ENCODE results near the gene SAT1.

SAT1 gene

GRCh38 chrX:23779025-23779424, 3.9 kb upstream of the SAT1 start:
- no peak for DNase-seq

DNA sequence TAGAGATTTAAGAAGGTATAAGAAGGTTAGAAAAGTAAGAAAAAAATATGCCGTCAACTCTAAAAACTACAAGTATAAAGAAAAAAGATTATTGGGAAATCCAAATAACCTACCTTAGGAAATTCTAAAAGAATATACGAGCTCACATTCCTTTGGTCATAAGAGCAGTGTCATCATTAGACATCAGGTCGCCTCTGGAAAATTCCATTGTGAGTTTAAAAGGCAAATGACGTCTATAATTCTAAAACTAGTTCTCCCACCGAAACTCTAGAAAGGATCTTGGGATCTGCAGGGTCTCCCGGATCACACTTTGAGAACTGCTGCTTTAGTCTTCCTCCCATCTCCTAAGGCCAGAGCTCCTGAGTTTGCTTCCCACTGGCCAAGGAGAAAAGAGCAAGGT, 518 bp upstream of the SAT1 start:
- DNase-seq: no peak

DNA sequence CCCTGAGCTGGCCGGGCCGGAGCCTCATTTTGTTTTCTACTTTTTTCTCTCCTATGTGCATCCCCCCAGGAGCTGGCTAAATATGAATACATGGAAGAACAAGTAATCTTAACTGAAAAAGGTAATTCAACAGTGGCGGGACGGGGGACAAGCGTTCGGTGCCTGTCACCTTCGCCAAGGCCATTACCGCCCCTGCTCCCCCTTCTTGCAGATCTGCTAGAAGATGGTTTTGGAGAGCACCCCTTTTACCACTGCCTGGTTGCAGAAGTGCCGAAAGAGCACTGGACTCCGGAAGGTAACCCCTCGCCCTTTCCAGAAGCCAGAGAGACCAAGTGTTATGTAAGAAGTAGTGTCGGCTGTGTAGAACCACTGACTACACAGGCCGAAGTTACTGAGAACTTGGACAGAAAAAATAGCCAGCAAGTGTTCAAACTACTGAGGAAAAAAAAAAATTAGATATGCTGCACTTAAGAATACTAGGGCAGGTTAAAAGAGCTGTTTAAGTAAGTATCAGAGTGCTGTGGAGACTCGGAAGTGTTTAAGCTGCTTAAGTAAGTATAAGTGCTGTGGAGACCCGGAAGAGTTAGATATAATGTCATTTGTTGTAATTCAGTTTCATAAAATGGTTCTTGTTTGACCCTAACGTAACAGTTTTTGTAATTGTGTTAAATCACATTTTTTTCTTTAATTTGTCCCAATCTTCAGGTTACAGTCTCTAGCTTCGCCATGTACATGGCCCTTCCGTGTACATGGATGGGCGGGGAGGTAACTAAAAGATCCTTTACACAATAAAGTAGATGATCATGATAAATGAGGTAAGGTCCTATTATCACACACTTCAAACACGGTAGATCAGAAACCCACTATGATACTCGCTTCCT, 856 bp downstream of the SAT1 start:
- DNase-seq: no peak

GRCh38 chrX:23784470-23785331, 1.7 kb downstream of the SAT1 start:
- no peak for DNase-seq

DNA sequence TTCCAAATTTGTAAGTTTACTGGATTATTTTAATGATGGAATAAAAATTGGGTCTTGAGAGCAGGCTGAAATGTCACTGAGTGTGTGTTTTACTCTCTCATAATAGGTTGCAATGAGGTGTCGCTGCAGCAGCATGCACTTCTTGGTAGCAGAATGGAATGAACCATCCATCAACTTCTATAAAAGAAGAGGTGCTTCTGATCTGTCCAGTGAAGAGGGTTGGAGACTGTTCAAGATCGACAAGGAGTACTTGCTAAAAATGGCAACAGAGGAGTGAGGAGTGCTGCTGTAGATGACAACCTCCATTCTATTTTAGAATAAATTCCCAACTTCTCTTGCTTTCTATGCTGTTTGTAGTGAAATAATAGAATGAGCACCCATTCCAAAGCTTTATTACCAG, 2.6 kb downstream of the SAT1 start:
- no peak for DNase-seq

- no peak for DNase-seq
These were observed 3.4 kb downstream of the SAT1 start for GRCh38 chrX:23786268-23786815.

DNA sequence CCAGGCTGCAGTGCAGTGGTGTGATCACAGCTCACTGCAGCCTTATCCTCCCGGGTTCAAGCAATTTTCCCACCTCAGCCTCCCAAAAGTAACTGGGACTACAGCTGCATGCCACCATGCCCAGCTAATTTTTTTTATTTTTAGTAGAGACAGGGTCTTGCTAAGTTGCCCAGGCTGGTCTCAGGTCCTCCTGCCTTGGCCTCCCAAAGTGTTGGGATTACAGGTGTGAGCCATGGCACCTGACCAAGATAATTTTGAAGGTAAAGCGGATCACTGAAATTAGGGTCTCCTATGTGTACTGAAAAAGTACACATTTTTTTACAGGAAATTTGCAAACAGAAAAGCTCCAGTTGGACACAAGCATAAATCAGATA, 4.8 kb downstream of the SAT1 start:
- no peak for DNase-seq

- DNase-seq: no peak
These were observed 5.5 kb downstream of the SAT1 start for GRCh38 chrX:23788521-23788920.

- no peak for DNase-seq
These were observed 6.0 kb downstream of the SAT1 start for GRCh38 chrX:23788946-23789345.

GRCh38 chrX:23789386-23790154, 6.6 kb downstream of the SAT1 start:
- no peak for DNase-seq

- no peak for DNase-seq
These were observed 7.2 kb downstream of the SAT1 start for GRCh38 chrX:23790155-23790497.

DNA sequence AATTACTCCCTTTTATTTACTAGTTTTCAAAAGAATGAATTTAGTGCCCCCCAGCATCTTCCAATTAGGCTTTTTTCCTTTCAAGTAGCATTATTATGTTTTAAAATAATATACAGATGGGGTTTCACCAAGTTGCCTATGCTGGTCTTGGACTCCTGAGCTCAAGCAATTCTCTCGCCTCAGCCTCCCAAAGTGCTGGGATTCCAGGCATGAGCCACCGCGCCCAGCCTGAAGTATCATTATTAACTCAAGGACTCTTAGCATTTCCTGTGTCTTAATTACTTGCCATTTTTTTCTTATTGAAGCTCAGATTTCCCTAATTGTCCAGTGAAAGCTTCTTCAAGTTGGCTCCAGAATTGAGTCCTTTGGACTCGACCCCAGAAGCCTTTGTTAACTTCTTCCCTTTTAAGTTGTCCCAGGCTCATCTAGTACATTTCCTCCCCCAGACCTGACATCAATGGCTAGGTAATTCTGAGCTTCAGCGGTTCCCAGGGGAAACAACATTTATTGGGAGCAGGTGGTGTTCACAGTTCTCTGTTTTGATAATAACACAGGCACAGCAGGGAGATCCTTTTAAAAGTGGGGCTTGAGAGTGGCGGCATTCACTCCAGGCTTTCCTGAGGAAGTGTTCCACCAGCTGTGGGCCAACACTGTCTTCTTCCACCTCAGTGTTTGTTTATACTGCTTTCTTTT, 10.0 kb downstream of the SAT1 start:
- no peak for DNase-seq

DNA sequence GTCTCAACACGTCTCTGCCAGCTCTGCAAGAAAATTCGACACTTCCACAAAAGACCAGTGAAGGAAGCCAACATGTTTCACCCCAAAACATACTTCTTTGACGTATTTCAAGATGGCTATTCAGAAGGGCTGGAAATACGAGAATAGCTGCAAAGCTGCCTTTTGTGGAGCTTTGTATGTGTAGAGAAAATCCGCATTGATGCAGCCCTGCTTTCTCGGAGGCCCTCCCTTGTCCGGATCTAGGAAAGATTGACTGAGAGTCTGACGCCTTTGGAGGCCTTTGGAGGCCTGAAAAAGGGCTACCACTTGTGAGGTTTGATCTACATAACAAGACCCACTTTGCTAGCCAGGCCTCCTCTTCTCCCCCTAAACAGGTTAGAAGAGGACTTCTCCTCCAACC, 12.2 kb downstream of the SAT1 start:
- DNase-seq: no peak

DNA sequence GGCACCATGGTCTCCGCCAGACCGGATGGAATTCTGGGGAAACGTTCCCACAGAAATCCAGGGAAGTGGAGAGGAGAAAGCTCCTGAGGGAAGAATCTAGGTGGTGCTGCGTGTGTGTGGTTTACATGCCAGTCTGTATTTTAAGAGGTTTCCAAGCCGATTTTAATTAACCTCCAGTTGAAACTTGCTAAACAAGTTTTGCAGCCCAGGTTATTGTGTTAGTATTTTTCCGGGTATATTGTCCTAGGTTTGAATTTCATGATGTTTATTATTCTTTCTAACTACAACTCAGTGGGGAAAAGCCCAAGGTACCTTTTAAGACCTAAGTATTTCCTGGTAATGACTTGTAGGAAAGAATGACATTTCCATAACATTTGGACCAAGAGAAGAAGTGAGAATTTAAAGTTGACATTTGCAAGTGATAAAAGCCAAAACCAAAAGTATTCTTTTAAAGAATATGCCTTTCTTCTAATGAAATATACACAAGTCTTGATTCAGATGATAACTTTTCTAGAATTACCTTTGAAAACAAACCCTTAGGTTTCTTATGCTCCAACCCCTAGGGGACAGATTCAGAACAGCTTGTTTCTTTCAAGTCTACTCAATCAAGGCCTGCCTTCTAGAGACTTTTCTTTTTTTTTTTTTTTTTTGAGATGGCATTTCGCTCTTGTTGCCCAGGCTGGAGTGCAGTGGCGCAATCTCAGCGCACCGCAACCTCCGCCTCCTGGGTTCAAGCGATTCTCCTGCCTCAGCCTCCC, 14.6 kb downstream of the SAT1 start:
- no peak for DNase-seq

GRCh38 chrX:23799469-23800065, 16.6 kb downstream of the SAT1 start:
- no peak for DNase-seq

- no peak for DNase-seq
These were observed 19.5 kb downstream of the SAT1 start for GRCh38 chrX:23802431-23802830.

DNA sequence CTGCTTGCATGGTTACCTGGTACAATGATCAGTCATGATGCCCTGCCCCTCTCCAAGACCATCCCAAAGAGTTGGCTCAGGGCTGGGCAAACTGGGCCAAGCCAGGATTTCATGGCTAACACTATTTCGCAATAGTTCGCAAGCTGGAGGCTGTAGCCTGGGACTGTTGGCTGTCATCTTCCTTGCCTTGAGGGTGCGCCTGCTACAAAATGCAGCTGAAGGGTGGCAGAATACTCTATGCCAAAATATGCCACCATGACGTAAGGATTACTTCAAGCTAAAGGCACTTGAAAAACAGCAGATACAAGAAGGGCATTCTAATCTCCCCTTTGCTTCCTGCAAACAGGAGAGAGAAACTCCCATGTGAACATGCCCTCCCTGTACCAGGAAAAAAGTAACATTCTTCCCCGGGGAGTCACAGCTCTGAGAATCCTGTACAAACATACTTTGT, 21.0 kb downstream of the SAT1 start:
- no peak for DNase-seq

GRCh38 chrX:23804578-23804977, 21.6 kb downstream of the SAT1 start:
- DNase-seq: no peak

DNA sequence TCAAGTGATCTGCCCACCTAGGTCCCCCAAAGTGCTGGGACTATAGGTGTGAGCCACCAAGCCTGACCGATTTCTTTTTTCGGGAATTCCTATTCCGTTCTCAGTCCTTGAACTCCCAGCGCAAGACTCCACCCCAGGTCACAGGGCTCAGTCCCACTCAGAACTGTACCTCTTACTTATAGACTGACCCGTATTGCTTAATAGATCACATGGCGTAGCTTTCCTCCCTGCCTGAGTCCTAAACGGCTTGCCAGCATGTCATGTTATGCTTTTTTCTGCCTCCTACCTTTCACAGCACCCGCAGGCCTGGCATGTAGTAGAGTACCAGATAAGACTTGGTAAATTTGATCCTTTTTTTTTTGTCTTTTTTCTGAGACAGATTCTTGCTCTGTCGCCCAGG, 22.4 kb downstream of the SAT1 start:
- DNase-seq: no peak

GRCh38 chrX:23810279-23810678, 27.3 kb downstream of the SAT1 start:
- no peak for DNase-seq

GRCh38 chrX:23811108-23811651, 28.2 kb downstream of the SAT1 start:
- DNase-seq: no peak
